Measurements from ENCODE around the gene EPM2A.

EPM2A gene

DNA sequence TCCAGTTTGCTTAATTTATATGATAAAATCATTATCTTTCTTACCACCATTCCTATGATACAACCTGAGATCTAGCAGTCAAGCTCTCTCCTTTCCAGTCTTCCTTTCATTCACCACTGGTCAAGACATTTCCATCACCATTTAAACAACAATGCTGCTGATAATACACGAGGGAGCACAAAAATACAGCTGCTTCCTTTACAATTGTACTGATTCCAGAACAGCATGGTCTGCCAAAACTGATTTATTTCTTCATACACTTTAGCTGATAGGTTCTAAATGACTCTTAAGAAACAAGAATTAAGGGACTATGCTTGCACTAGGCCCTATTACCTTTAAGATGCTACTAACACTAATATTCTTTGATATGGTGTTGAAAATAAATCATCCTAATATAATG is 65.0 kb downstream of the EPM2A start:
- DNase-seq (ENCODE audit: low read depth) = no peak

DNA sequence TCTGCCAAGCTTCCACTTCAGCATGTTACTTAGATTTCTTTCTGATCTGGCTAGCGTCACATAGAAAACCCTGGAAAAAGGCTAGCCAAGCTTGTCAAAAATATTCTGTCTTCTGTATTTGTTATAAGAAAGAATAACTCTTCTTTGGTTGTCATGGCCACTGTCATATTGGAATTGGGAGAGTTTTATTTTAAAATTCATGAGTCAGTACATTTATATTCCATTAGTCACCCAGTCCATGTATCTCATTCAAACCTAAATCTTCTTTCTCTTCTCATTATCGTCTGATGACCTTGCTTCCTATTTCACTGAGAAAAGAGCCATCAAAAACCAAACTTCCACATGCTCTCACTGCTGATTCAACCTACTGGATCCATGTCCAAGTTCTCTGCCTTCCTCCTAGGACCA is 65.7 kb downstream of the EPM2A start:
- DNase-seq (ENCODE audit: low read depth) = peak; percentile 55

DNA sequence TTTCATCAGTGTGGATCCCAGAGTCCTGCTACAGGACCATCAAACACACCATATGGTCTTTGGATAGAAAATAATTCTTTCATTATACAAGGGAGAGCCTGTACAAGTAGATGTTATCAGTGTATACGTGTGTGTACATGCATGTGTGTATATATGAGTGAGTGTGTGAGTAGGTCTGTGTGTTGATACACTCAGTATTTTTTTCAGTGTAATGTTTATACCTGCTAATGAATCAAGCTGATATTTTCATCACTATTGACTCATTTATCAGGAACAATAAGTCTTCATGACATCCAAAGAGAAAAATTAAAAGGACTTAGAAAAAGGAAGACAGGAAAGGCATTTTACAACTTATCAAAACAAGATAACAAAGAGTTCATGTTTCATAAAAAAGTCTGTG is 66.5 kb downstream of the EPM2A start:
- no peak for DNase-seq (ENCODE audit: low read depth)

DNA sequence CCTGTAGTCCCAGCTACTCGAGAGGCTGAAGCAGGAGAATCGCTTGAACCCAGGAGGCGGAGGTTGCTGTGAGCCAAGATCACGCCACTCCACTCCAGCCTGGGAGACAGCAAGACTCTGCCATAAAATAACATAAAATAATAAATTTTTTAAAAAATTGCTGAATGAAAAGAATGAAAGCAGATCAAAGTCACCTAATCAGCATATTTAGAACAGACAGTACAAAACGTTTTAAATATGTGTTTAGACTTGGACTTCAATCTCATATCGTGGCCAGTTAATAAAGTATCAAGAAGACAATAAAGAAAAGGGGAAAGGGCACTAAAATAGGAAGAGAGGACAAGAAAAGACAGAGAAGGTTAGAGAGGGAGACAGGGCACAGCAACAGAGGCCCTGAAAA is 74.6 kb downstream of the EPM2A start:
- DNase-seq (ENCODE audit: low read depth) = no peak

DNA sequence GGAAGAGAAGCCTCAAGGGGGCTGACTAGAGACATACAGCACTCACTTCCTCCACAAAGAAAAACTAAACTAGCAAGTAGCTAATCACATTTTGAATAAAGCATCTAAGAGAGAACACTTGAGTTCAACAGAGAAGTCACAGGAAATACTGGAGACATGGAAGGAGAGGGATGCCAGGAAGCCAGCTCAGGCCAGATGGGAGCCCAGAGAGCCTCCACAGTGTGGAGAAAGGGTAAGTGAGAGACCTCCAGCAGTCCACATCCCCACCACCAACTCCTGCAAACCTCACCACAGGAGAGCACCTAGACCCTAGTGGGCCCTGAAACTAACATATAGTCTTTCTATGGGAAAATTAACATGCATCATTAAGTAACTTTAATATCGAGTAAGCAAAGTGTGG is 79.2 kb downstream of the EPM2A start:
- no peak for DNase-seq (ENCODE audit: low read depth)

DNA sequence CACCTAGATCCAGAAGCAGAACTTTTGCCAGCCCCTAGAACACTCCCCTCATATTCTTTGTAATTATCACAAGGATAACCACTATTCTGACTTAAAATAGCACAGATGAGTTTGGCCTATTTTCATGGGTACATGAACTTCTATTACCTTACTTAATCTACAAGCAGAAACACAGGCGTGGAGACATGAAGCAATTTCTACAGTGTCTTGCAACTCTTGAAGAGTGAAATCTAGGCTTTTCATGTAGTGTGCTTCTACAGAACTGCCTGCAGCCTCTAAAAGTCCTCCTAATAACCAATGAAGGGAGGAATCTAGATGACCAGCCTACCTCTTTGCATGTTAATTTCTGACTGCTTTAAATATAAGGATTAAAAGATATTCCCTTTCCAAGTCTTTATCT is 82.7 kb downstream of the EPM2A start:
- no peak for DNase-seq (ENCODE audit: low read depth)

DNA sequence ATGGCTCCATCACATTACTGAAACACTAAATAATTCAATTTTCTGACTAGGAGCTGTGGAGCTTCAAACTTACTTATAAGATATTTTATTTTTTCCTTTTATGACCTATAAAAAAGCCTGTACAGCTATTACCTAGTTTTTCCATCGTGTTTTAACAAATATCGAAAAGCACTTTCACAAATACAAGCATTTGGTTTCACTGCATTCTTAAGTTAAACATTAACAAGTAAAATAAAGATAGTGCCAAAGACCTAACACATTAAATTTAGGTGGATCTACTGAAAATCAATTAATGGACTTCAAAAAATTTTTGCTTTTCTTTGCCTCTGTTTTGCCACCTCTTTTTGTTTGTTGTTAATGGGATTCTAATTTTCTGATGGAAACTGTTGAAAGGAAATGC is 83.3 kb downstream of the EPM2A start:
- no peak for DNase-seq (ENCODE audit: low read depth)

DNA sequence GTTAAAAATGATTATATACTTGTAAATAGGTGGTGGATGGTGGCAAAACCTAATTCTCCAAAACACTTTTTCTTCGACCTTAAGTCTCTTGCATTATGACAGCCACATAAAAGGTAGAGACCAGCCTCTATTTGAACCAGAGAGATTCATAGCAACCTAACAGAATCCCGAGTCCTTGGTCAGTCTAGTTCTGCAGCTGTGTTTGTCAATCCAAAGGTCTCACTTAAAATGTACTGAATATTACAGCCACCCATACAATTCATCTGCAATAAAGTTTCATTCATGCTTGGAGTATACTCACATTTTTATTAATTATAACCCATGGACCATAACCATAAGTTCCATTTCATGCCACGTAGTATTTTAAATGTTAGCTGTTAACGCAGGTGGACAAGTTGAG is 87.2 kb downstream of the EPM2A start:
- DNase-seq (ENCODE audit: low read depth) = no peak

DNA sequence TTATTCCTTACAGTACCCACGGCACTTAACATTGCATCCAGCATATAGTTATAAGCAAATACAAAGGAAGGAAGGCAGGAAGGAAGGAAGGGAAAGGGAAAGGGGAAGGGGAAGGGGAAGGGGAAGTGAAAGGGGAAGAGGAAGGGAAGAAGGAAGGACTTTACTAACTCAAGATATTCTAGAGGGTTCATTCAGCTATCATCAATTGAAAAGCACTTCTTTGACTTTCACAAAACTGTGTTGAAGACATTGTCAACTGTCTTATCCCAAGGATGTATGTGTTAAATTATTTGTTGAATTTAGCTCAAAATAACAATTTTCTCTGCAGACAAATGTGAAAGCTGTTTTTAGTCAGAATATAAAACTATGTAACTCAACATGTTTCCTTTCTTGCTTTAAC is 87.7 kb downstream of the EPM2A start:
- no peak for DNase-seq (ENCODE audit: low read depth)

DNA sequence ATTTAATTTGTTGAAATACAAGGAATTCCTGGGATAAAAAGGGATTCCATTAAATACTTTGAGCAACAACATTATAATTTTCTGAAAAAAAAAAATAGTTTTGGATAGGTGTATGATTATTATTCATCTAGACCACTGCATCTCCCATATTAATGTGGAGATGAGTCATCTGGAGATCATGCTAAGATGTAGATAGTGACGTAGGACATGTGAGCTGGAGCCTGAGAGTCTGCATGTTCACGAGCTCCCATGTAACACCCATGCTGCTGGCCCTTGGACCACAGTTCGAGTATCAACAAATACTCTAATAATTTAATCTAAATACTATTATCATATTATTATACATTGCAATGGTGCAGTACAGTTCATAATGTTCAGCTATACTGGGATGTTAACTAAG is 91.6 kb downstream of the EPM2A start:
- DNase-seq (ENCODE audit: low read depth) = peak; percentile 9

DNA sequence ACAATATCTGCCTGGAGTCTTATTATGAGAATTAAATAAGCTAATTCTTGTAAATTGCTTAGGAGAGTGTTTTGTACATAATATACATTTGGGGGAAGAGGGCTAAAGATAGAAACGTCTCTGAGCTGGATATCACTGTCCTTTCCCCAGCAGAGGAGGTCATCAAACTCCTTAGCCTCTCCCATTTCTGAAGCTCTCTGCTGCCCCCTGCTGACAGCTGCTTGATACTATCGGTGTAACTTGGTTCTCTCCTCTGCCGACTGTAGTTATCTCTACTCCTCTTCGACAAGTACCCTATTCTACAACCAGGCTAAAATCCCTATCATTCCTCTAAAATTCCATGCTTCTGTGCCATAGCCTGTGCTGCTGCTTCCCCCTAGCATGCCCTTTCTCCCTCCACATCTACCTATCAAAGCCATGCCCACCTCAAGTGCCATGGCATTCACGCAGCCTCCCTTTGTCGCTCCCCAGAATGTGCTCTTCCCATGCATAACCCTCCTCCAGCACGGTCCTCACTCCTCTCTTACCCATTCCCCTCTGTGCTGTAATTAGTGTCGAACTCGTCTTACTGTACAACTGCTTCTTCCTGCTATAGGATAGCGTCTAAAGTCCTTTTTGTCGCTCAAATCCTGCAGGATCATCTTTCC is 101.2 kb downstream of the EPM2A start:
- peak; percentile 34 for DNase-seq (ENCODE audit: low read depth)

DNA sequence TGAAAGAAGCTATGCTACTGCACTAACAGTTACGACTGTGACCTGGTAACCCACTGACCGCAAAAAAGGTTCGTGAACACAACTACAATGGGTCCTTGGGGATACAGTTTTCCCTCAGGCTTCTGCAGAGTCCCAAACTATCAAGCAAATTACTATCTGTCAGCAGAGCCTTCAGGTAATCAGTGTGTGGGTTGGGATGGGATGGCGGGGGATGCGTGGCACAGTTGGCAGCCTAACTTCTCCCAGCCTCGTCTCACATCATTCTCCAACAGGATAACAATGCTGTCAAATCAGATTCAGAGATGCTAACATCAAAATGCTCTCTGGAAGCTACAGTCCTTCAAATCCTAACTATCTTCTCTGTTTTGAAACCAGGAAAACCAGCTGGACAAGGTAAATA is 102.3 kb downstream of the EPM2A start:
- no peak for DNase-seq (ENCODE audit: low read depth)

DNA sequence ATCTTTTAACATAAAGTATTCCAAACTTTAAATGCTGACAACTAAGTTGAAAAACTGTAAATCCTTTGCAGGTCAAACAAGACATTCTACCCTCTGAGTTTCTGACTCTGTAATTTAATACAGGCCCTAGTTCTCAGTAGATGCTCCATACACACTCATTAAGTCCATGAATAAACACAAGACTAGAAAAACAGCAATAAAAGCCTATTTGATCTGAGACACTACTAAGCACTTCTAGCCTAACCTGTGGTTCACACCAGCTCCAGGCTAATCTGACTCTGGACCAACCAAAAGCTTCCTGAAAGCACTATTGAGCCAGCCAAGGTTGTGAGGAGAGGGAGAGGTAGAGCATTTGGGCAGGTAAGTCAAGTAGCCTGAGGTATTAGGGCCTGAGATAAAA is 103.9 kb downstream of the EPM2A start:
- DNase-seq (ENCODE audit: low read depth) = no peak

DNA sequence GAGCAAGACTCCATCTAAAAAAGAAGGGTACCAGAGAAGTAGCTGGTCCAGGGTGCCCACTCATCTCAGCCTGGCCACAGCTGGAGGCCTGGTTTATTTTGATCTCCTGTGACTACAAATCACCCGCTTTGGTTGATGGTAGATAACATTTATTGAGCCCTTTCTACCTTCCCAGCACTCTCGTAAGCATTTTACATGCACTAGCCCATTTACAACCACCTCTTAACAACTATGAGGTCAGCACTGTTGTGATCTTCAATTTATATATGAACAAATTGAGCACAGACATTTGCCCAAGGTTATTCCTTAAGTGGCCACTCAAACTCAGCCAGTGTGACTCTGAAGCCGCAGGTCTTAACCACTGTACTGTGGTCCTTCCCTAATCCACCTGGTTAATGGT is 104.7 kb downstream of the EPM2A start:
- no peak for DNase-seq (ENCODE audit: low read depth)

DNA sequence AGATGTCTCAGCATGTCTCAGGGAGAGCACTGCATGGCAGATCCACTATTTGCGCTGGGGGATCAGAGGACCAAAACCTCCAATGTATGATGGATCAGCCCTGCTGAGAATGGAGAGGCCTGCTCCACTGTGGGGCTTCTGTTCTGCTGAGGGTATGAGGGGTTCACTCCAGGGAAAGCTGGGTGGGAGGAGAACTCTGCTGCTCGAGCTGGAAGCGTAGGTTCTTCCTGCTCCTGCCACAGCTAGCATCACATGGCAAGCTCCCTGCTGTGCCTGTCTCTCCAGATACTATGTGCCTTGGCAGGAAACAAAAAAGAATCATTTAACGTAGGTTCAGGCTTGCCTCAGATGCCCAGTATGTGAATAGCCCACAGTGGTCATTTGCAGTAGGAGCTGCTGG is 105.8 kb downstream of the EPM2A start:
- DNase-seq (ENCODE audit: low read depth) = no peak

DNA sequence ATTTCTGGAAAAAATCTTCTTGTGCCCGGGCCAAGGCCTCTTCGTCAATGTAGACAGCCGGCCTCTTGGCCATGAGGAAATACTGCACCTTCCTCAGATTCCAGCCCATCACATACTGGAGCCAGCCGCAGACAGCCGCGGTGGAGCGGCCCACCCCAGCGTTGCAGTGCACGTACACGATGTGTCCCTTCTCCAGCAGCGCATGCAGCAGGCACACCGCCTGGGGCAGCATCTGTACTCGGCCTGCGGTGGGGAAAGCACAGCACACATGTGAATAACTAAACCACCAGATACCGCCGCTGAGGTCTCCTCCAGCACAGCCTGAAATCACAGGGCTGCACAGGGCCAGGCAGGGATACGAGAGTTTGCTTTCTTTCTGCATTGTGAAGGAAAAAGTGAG is 107.9 kb downstream of the EPM2A start:
- DNase-seq (ENCODE audit: low read depth) = no peak

DNA sequence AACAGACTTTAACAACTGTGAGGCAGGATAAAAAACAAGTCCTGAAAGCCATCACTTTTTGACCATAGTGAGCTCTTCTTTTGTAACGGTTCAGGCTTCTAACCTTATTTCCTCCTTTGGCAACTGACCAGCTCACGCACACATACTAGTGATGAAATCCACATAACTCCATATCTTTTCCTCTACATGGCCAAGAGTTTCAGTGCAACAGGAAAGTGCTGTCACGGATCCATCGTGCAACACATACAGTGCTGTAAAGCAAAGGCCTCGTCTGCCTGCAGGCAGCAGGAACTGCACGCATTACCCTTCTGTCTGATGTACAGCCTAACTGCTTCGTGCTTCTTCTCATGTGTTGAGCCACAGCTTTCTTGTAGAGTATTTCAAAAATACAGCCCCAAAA is 108.5 kb downstream of the EPM2A start:
- DNase-seq (ENCODE audit: low read depth) = no peak

DNA sequence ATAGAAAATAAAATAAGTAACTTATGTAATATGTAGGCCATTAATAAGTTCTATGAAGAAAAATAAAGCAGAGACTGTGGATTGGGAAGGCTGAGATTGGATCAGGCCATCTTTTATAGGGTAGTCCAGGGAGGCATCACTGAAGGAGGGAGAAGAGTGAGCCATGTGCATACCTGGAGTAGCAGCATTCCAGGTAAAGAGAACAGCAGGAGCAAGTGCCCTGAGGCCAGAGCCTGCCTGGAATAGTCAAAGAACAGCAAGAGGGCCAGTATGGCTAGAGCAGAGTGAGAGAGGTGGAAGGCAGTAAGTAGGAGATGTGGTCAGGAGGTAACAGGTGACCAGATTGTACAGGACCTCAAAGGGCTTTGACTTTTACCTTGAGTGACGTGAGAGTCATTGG is 112.1 kb downstream of the EPM2A start:
- no peak for DNase-seq (ENCODE audit: low read depth)

DNA sequence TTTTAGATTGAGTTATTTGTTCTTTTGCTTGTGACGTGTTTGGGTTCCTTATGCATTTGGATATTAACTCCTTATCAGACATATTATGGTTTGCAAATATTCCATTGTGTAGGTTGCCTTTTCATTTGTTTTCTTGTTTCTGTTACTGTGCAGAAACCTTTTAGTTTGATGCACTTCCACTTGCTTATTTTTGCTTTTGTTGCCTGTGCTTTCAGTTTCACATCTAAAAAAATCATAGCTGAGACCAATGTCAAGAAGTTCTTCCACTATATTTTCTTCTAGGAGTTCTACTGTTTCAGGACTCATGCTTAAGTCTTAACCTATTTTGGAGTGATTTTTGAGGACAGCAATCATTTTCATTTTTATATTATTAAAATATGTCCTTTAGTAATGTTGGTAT is 113.5 kb downstream of the EPM2A start:
- DNase-seq (ENCODE audit: low read depth) = no peak

DNA sequence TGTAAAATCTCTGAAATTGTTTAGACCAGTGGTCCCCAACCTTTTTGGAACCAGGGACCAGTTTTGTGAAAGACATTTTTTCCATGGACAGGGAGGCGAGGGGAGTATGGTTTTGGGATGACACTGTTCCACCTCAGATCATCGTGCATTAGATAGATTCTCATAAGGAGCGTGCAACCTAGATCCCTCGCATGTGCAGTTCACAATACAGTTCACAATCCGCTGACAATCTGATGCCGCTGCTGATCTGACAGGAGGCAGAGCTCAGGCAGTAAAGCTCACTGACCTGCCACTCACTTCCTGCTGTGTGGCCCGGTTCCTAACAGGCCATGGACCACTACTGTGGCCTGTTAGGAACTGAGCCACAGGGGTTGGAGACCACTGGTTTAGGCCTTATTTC is 115.2 kb downstream of the EPM2A start:
- DNase-seq (ENCODE audit: low read depth) = no peak

DNA sequence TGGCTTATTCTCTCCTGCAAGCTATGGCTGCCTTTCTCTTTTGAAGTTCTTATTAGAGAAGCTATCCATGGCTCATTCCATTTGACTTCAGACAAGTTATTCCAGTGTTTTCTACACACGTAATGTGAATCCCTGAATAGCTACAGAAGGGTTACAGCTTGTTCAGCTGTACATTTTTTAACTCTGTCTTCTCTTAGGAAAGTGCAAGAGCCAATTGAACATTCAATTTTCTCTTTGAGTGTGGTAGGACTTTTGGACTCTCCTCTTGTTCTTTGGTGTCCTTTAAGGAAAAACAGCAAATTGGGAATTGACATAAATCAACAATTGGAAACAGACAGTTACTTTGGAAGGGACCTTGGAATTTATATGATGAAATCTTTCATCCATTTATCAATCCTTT is 125.8 kb downstream of the EPM2A start:
- no peak for DNase-seq (ENCODE audit: low read depth)

DNA sequence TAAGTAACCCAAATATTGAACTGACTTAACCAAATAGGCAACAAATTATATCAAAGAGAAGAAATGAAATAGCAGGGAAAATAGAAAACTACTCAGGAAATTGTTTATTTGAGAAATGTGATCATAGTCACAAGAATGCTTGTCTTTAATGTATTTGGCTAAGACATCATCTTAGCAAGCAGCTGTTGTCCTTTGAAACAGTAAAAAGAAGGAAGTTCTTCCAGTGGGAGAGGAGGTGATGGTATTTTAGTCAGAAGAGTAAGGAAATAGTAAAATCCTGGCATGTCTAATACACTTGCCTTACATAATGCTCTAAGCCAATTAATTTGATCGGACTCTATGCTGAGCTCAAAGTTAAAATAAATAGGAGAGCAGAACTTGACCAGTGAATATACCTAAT is 126.5 kb downstream of the EPM2A start:
- DNase-seq (ENCODE audit: low read depth) = no peak

DNA sequence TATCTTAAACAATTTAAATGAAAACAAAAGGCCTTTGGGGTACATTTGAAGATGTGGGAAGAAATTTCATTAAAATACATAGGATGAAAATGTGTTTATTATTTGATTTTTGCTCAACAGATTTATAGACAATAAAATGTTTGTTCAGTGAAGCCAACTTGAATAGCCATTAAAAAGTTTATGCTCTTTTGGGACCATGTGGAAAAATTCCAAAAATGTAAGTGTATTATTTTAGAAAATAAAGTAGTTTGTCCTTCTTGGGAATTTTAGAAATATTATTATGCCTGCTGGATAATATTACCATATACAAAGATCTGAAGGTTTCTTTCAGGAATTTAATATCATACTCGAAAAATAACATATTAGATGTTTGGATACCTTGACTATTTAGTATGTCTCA is 131.3 kb downstream of the EPM2A start:
- no peak for DNase-seq (ENCODE audit: low read depth)

DNA sequence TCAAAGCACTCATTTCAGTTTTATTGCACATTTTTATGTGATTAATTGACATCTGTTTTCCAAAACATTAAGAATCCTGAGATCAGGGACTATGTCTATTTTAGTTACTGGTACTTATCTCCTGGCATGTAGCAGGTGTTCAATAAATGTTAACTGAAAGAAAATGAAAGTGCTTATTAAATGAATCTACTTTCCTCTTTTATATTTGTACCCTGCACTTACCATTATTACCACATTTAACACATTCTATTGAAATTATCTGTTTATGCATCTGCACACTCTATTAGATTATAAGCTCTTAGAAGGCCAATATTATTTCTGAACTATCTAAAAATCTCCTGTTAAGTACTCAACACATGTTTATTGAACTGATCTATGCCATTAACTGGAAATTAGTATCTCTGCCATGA is 131.9 kb downstream of the EPM2A start:
- no peak for DNase-seq (ENCODE audit: low read depth)
